HEK293T (cell line): ENCODE measurements around the gene SLC11A1.

Source experiments
- ARNT ChIP-seq: fragments of 450-650 bp; IDR thresholded peaks from 2 replicates; pipeline ENCODE4 v1.6.1; 2017; ENCODE audit warnings: mild to moderate bottlenecking
- BHLHE40 ChIP-seq: fragments of 450-650 bp; IDR thresholded peaks from 2 replicates; pipeline ENCODE4 v1.6.1; 2016; ENCODE audit warnings: mild to moderate bottlenecking, moderate library complexity, borderline replicate concordance
- ELF4 ChIP-seq: fragments of 450-650 bp; IDR thresholded peaks from 2 replicates; pipeline ENCODE4 v1.6.1; 2017; ENCODE audit warnings: antibody characterized with exemption
- FOXA1 ChIP-seq: fragments of 450-650 bp; IDR thresholded peaks from 2 replicates; pipeline ENCODE4 v1.6.1; 2016; ENCODE audit warnings: mild to moderate bottlenecking
- FOXK2 ChIP-seq: fragments of 450-650 bp; IDR thresholded peaks from 2 replicates; pipeline ENCODE4 v1.6.1; 2016; ENCODE audit warnings: mild to moderate bottlenecking
- FOXM1 ChIP-seq: fragments of 450-650 bp; IDR thresholded peaks from 2 replicates; pipeline ENCODE4 v1.6.1; 2017; ENCODE audit warnings: mild to moderate bottlenecking, borderline replicate concordance
- SP1 ChIP-seq: fragments of 450-650 bp; IDR thresholded peaks from 2 replicates; pipeline ENCODE4 v1.6.1; 2017
- SUZ12 ChIP-seq: fragments of 450-650 bp; IDR thresholded peaks from 2 replicates; pipeline ENCODE4 v1.6.1; 2016; ENCODE audit warnings: mild to moderate bottlenecking
- TARDBP ChIP-seq: fragments of 450-650 bp; IDR thresholded peaks from 2 replicates; pipeline ENCODE4 v1.6.1; 2016
- ZNF384 ChIP-seq: fragments of 450-650 bp; IDR thresholded peaks from 2 replicates; pipeline ENCODE4 v1.6.1; 2016
- TF ChIP-seq, protein P1 (sequence below): fragments of 450-650 bp; IDR thresholded peaks from 2 replicates; pipeline ENCODE4 v1.6.1; 2016

DNA sequence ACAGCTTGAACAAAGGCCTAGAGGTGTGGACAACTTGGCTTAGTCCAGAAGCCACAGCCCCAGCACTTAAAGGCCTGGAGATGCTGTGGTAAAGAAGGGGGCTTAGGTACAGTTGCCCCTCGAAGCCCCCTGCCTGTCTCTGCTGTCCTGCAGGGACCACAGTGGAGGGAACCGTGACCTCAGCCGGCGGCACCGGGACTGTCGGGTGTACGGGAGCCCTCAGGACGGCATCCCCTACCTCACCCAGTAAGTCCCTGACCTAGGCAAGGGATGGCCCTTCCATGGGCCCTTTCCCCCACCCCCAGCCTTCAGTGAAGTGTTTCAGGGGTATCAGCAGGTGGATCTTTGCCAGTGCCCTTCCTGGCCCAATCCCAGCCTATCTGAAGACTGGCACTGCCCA lies 40.7 kb upstream of the SLC11A1 start:
- TF ChIP-seq, protein P1, sequence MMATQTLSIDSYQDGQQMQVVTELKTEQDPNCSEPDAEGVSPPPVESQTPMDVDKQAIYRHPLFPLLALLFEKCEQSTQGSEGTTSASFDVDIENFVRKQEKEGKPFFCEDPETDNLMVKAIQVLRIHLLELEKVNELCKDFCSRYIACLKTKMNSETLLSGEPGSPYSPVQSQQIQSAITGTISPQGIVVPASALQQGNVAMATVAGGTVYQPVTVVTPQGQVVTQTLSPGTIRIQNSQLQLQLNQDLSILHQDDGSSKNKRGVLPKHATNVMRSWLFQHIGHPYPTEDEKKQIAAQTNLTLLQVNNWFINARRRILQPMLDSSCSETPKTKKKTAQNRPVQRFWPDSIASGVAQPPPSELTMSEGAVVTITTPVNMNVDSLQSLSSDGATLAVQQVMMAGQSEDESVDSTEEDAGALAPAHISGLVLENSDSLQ = no peak
- TF ChIP-seq ZNF384 = no peak
- TF ChIP-seq FOXA1 = no peak
- no peak for TF ChIP-seq SP1
- TF ChIP-seq ARNT = no peak
- TF ChIP-seq FOXK2 = no peak
- no peak for TF ChIP-seq BHLHE40
- TF ChIP-seq FOXM1 = no peak
- no peak for TF ChIP-seq ELF4
- TF ChIP-seq TARDBP = no peak
- no peak for TF ChIP-seq SUZ12
